HG02973 (cell line): ENCODE data around the gene SHC1.
"Not testable (repeated sequence)": the region's sequence is repeated elsewhere in the genome, so short reads cannot be mapped to it uniquely, and the experiment has no call there.

Experiments
- ATAC-seq: cut with Tn5 transposase; IDR thresholded peaks from one replicate; pipeline ENCODE4 v1.9.1; 2021; ENCODE audit warnings: moderate library complexity; ENCODE audit not compliant: unreplicated experiment

The SHC1 gene

GRCh38 chr1:154996966-154997701, 26.6 kb upstream of the SHC1 start:
- no peak for ATAC-seq

- not testable (repeated sequence) for ATAC-seq
Observed at GRCh38 chr1:154995301-154995983, 24.9 kb upstream of the SHC1 start.

- no peak for ATAC-seq
Observed at GRCh38 chr1:154994591-154994990, 24.0 kb upstream of the SHC1 start.

- no peak for ATAC-seq
Observed at GRCh38 chr1:154994269-154994587, 23.7 kb upstream of the SHC1 start.

GRCh38 chr1:154993572-154994268, 23.2 kb upstream of the SHC1 start, which contains the start of gene LENEP:
Gene LENEP (plus strand): TSS chr1:154993586. CDS start chr1:154993608, 22 bp downstream.
- no peak for ATAC-seq

- ATAC-seq: no peak
Observed at GRCh38 chr1:154992721-154993571, 22.4 kb upstream of the SHC1 start.

GRCh38 chr1:154990276-154990675, 19.7 kb upstream of the SHC1 start:
- no peak for ATAC-seq

- no peak for ATAC-seq
Observed at GRCh38 chr1:154989195-154989860, 18.8 kb upstream of the SHC1 start.

GRCh38 chr1:154988058-154988954, 17.8 kb upstream of the SHC1 start:
- no peak for ATAC-seq

GRCh38 chr1:154987326-154987725, 16.8 kb upstream of the SHC1 start:
- no peak for ATAC-seq

- not testable (repeated sequence) for ATAC-seq
Observed at GRCh38 chr1:154986736-154987135, 16.2 kb upstream of the SHC1 start.

- ATAC-seq: no peak
Observed at GRCh38 chr1:154983776-154984466, 13.4 kb upstream of the SHC1 start.

GRCh38 chr1:154982897-154983648, 12.5 kb upstream of the SHC1 start, which contains the start of gene FLAD1:
Gene FLAD1 (plus strand): TSS chr1:154983344. CDS start chr1:154983695, 351 bp downstream.
- peak; percentile 92 for ATAC-seq

GRCh38 chr1:154982341-154982740, 11.8 kb upstream of the SHC1 start:
- no peak for ATAC-seq

- ATAC-seq: no peak
Observed at GRCh38 chr1:154978360-154978759, 7.8 kb upstream of the SHC1 start.

- ATAC-seq: not testable (repeated sequence)
Observed at GRCh38 chr1:154977762-154978161, 7.2 kb upstream of the SHC1 start.

GRCh38 chr1:154975409-154976059, 5.0 kb upstream of the SHC1 start:
- no peak for ATAC-seq
